ENCODE data around the gene NDUFV1. TPM values are rescaled to one million over a fixed set of nuclear protein-coding genes. Genes with fewer than 3 reads are reported as not detected.

NDUFV1 gene
- total and polyA plus RNA-seq, 9 of the 15 experiments (the other 6 are each of a cell fraction or from before 2014, with no cell fraction given): 10.8 to 423 (median 209) TPM

DNA sequence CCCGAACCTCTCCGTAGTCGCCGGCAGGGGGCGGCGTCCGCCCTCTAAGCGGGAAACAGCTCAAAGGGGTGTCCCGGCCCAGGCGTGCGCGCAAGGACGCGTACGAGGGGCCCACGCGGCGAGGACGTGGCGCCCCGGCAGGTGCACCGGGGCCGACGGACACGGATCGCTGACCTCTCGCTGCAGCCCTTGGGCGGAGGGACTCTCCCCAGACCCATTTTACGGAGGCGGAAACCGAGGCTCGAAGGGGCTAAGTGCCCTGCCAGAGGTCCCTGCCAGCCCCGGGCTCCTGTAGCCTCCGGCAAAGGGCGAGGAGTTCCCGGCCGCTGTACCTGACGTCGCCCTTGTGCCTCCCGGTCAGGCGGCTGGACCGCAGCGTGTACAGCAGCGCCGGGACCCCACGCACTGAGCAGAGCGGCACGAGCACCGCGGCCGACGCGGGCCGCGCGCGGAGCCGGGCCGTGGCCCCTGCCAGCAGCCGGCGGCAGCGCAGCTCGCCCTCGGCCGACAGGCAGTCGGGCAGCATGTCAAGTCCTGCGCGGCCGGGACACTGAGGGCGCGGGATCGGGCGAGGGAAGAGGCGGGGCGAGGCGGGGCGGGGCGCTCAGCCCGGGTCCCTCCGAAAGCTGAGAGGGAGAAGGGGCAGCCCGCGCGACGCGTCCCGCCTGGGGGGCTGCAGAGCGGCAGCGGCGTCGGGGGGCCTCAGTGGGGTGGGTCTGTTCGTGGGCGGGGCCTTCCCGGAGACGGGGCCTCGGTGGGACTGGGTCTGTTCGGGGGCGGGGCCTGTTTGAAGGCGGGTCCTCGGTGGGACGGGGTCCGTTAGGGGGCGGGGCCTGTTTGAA is 22.9 kb downstream of the NDUFV1 start, which contains the start of gene NUDT8 (continued):
- peak; percentile 95 for TF ChIP-seq CREB3L1 (IDR thresholded peaks at IDR 0.05; ENCODE audit: borderline replicate concordance, low read depth)
- peak; percentile 84 for TF ChIP-seq ETV5 (CRISPR knock-in tag; IDR thresholded peaks at IDR 0.05; ENCODE audit: low read depth)
- peak; percentile 11 for TF ChIP-seq FUS (optimal IDR thresholded peaks at IDR 0.05; ENCODE audit: low read depth, low read length)
- TF ChIP-seq, protein P1, sequence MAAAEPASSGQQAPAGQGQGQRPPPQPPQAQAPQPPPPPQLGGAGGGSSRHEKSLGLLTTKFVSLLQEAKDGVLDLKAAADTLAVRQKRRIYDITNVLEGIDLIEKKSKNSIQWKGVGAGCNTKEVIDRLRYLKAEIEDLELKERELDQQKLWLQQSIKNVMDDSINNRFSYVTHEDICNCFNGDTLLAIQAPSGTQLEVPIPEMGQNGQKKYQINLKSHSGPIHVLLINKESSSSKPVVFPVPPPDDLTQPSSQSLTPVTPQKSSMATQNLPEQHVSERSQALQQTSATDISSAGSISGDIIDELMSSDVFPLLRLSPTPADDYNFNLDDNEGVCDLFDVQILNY (CRISPR knock-in tag; IDR thresholded peaks at IDR 0.05): peak; percentile 83; the same call in 1 of the 2 replicates
- TF ChIP-seq NCOA6 (IDR thresholded peaks at IDR 0.05): 0 out of 2 replicates have a peak, but pooled peaks have one; percentile 41
- peak; percentile 46; the same call in 1 of the 2 replicates for TF ChIP-seq ZBED1 (IDR thresholded peaks at IDR 0.05)
- no peak for TF ChIP-seq STAT5B (CRISPR knock-in tag; IDR thresholded peaks at IDR 0.05)
- TF ChIP-seq HDAC2 (IDR thresholded peaks at IDR 0.05): peak; percentile 86; the same call in 1 of the 2 replicates
- TF ChIP-seq, protein P2, sequence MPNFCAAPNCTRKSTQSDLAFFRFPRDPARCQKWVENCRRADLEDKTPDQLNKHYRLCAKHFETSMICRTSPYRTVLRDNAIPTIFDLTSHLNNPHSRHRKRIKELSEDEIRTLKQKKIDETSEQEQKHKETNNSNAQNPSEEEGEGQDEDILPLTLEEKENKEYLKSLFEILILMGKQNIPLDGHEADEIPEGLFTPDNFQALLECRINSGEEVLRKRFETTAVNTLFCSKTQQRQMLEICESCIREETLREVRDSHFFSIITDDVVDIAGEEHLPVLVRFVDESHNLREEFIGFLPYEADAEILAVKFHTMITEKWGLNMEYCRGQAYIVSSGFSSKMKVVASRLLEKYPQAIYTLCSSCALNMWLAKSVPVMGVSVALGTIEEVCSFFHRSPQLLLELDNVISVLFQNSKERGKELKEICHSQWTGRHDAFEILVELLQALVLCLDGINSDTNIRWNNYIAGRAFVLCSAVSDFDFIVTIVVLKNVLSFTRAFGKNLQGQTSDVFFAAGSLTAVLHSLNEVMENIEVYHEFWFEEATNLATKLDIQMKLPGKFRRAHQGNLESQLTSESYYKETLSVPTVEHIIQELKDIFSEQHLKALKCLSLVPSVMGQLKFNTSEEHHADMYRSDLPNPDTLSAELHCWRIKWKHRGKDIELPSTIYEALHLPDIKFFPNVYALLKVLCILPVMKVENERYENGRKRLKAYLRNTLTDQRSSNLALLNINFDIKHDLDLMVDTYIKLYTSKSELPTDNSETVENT (CRISPR knock-in tag; IDR thresholded peaks at IDR 0.05): peak; percentile 35; the same call in 1 of the 2 replicates
- no peak for TF ChIP-seq MTA2 (IDR thresholded peaks at IDR 0.05; ENCODE audit: low read depth)
- TF ChIP-seq ZSCAN29 (IDR thresholded peaks at IDR 0.05): 0 out of 2 replicates have a peak, but pooled peaks have one; percentile 35
- peak; percentile 36 to 67; a peak in 1 of 4 replicates for TF ChIP-seq TEAD1 (CRISPR knock-in tag; IDR thresholded peaks at IDR 0.05)
- TF ChIP-seq MYBL2 (IDR thresholded peaks at IDR 0.05; ENCODE audit: low read depth): no peak
- TF ChIP-seq MYBL2 (CRISPR knock-in tag; IDR thresholded peaks at IDR 0.05; ENCODE audit: borderline replicate concordance): no peak
- TF ChIP-seq ZNF232 (CRISPR knock-in tag; IDR thresholded peaks at IDR 0.05): peak; percentile 96
- peak; percentile 82 to 95 for TF ChIP-seq MAZ (CRISPR knock-in tag; conservative IDR thresholded peaks at IDR 0.05 in 1 of 2, IDR thresholded peaks at IDR 0.05 in 1 of 2)
- peak; percentile 81 for TF ChIP-seq RNF2 (IDR thresholded peaks at IDR 0.05)
- no peak for TF ChIP-seq MBD1 (CRISPR knock-in tag; IDR thresholded peaks at IDR 0.05)
- TF ChIP-seq ETS2 (tag; IDR thresholded peaks at IDR 0.05; ENCODE audit: borderline replicate concordance, poor library complexity, severe bottlenecking): peak; percentile 76
- peak; percentile 79; the same call in 1 of the 2 replicates for TF ChIP-seq ZNF217 (CRISPR knock-in tag; IDR thresholded peaks at IDR 0.05)
- TF ChIP-seq BRD4 (IDR thresholded peaks at IDR 0.05): 0 out of 2 replicates have a peak, but pooled peaks have one; percentile 37
- TF ChIP-seq SIRT6 (IDR thresholded peaks at IDR 0.05; ENCODE audit: low read depth, low read length): no peak
